AG09309 (cell line): ENCODE data around the gene ARHGAP24.

Experiments
- DNase-seq: peaks from one replicate; pipeline ENCODE4 v3.0.0-alpha.2; 2010; ENCODE audit warnings: low read depth
- H3K4me3 ChIP-seq: 2 replicates; pipeline ENCODE4 v1.5.1; 2011; ENCODE audit warnings: mild to moderate bottlenecking, low read depth, low read length, moderate library complexity; ENCODE audit not compliant: control insufficient read depth
- TF ChIP-seq, protein P1 (sequence below): IDR thresholded peaks from 2 replicates; pipeline ENCODE4 v1.5.1; 2011; ENCODE audit warnings: mild to moderate bottlenecking, low read depth, low read length, inconsistent platforms; ENCODE audit not compliant: insufficient read depth, control insufficient read depth; ENCODE audit errors: missing control alignments

ARHGAP24 gene

GRCh38 chr4:86006057-86006456, 531.1 kb downstream of the ARHGAP24 start:
- no peak for DNase-seq
- TF ChIP-seq, protein P1, sequence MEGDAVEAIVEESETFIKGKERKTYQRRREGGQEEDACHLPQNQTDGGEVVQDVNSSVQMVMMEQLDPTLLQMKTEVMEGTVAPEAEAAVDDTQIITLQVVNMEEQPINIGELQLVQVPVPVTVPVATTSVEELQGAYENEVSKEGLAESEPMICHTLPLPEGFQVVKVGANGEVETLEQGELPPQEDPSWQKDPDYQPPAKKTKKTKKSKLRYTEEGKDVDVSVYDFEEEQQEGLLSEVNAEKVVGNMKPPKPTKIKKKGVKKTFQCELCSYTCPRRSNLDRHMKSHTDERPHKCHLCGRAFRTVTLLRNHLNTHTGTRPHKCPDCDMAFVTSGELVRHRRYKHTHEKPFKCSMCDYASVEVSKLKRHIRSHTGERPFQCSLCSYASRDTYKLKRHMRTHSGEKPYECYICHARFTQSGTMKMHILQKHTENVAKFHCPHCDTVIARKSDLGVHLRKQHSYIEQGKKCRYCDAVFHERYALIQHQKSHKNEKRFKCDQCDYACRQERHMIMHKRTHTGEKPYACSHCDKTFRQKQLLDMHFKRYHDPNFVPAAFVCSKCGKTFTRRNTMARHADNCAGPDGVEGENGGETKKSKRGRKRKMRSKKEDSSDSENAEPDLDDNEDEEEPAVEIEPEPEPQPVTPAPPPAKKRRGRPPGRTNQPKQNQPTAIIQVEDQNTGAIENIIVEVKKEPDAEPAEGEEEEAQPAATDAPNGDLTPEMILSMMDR, result no peak
- no peak overlapping the region for H3K4me3 ChIP-seq

DNA sequence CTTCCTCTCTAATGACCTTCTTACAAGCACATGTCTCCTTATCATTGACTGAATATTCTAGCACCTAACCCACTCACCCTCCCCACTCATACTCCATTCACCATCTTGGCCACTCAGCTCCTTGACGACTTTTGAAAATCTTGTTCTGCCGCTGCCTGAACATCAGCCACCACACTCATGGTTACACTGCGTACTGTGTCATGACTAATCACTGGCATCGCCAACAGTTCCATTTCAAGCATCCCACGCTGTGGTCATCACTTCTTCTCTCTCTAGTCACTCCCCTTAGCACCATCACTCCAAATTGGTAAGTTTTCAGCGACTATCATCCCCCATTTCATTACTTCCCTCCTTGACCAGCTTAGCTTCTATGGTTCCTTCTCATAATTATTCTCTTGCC, 532.1 kb downstream of the ARHGAP24 start:
- DNase-seq, result no peak
- H3K4me3 ChIP-seq, result no peak overlapping the region
- TF ChIP-seq, protein P1, result no peak

DNA sequence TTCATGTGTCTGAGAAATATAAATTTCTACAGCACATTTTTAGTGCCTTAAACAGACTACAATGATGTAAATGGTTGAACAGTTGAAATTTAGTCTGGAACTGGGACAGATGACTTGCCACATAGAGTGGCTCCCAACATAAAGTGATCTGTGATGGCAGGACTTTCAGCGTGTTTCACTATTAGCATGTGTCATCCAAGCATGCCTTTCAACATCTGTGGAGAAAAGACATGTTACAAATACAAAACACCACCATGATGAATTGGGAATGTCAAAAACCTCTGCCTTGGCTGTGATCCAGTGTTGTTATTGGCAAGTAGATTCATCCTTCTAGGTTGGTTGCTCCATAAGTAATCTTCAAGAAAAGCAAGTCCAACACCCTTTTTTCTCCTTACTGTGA, 536.2 kb downstream of the ARHGAP24 start:
- peak; percentile 92 for DNase-seq
- TF ChIP-seq, protein P1, result no peak
- no peak overlapping the region for H3K4me3 ChIP-seq

GRCh38 chr4:86013621-86014020, 538.7 kb downstream of the ARHGAP24 start:
- no peak for DNase-seq
- TF ChIP-seq, protein P1, result no peak
- H3K4me3 ChIP-seq, result no peak overlapping the region

GRCh38 chr4:86014599-86014998, 539.6 kb downstream of the ARHGAP24 start:
- no peak for DNase-seq
- TF ChIP-seq, protein P1, result no peak
- no peak overlapping the region for H3K4me3 ChIP-seq

DNA sequence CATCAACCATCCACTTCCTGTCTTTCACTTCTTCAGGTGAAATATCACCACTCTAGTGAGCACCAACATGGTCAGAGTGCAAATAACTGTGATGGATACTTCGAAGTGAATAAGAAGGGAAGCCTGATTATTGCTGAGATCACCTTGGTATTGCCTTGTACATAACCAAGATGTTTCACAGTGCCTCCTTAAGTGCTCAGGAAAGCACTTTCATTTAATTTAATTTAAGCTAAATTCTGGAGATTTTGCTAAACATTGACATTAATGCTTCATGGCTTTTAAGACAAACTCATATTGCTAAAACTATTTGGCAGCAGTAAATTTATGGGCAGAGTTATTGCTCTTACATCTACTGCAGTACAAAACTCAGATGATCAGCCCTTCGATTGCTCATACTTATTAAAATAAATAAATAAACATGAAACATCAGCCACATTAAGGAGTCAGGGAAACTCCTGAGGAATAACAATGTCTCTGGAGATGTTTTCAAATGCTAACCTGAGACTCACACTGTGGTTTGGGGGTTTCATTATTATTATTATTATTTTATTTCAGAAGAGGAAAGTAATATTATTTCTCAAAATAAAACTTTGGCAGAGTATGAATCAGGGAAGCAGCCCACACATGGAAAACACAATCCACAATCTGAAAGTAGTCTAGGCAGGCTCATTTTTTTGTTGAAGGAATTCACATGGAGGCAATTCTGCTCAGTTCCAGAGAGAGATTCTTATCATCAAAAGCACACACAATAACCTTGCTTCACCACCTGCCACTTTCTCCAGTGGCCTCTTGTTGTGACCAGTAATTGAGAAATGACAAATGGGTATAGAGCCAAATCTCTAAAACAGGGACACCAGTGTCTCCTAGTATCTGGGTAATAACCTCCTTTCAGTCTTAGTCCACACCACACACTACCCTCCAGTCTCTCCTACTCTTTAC, 540.7 kb downstream of the ARHGAP24 start:
- DNase-seq, result no peak
- H3K4me3 ChIP-seq, result no peak overlapping the region
- TF ChIP-seq, protein P1, result no peak
